HK-2 (cell line): ENCODE results near the gene AFG1L.
"Not testable (repeated sequence)": the region's sequence is repeated elsewhere in the genome, so short reads cannot be mapped to it uniquely, and the experiment has no call there.

Experiments used
- DNase-seq: peaks from one replicate; pipeline ENCODE4 v3.0.0-alpha.2; 2018; ENCODE audit not compliant: unreplicated experiment

AFG1L gene

GRCh38 chr6:108416047-108416833, 121.4 kb downstream of the AFG1L start:
- not testable (repeated sequence) for DNase-seq

GRCh38 chr6:108417027-108417426, 122.2 kb downstream of the AFG1L start:
- no peak for DNase-seq

GRCh38 chr6:108419474-108419873, 124.6 kb downstream of the AFG1L start:
- DNase-seq: no peak

- no peak for DNase-seq
These were observed 125.2 kb downstream of the AFG1L start for GRCh38 chr6:108419934-108420609.

GRCh38 chr6:108421366-108421765, 126.5 kb downstream of the AFG1L start:
- no peak for DNase-seq

- no peak for DNase-seq
These were observed 129.3 kb downstream of the AFG1L start for GRCh38 chr6:108423982-108424705.

GRCh38 chr6:108425428-108425827, 130.6 kb downstream of the AFG1L start:
- no peak for DNase-seq

- no peak for DNase-seq
These were observed 137.3 kb downstream of the AFG1L start for GRCh38 chr6:108432143-108432542.

- no peak for DNase-seq
These were observed 137.9 kb downstream of the AFG1L start for GRCh38 chr6:108432792-108433191.

GRCh38 chr6:108434222-108434621, 139.4 kb downstream of the AFG1L start:
- no peak for DNase-seq

- no peak for DNase-seq
These were observed 140.5 kb downstream of the AFG1L start for GRCh38 chr6:108435391-108435790.

- no peak for DNase-seq
These were observed 141.9 kb downstream of the AFG1L start for GRCh38 chr6:108436771-108437170.

GRCh38 chr6:108437821-108438220, 143.0 kb downstream of the AFG1L start:
- DNase-seq: no peak

GRCh38 chr6:108438918-108439317, 144.1 kb downstream of the AFG1L start:
- DNase-seq: no peak

- DNase-seq: no peak
These were observed 146.3 kb downstream of the AFG1L start for GRCh38 chr6:108441141-108441540.

GRCh38 chr6:108442770-108443520, 148.1 kb downstream of the AFG1L start:
- DNase-seq: no peak

GRCh38 chr6:108446629-108447150, 151.8 kb downstream of the AFG1L start:
- DNase-seq: no peak

GRCh38 chr6:108448481-108448880, 153.6 kb downstream of the AFG1L start:
- DNase-seq: no peak

- not testable (repeated sequence) for DNase-seq
These were observed 154.9 kb downstream of the AFG1L start for GRCh38 chr6:108449717-108450116.

GRCh38 chr6:108451816-108452215, 157.0 kb downstream of the AFG1L start:
- no peak for DNase-seq

- DNase-seq: no peak
These were observed 157.9 kb downstream of the AFG1L start for GRCh38 chr6:108452711-108453195.
